Erythroblast (primary cell): ENCODE measurements around the gene GPSM3.

Experiments used
- GATA1 ChIP-seq: IDR thresholded peaks from 2 replicates; pipeline ENCODE4 v1.6.1; 2011; ENCODE audit warnings: low read depth, mild to moderate bottlenecking, control low read depth, low read length, moderate library complexity
- POLR2A ChIP-seq: IDR thresholded peaks from 2 replicates; pipeline ENCODE4 v1.6.1; 2011; ENCODE audit warnings: mild to moderate bottlenecking, low read length

DNA sequence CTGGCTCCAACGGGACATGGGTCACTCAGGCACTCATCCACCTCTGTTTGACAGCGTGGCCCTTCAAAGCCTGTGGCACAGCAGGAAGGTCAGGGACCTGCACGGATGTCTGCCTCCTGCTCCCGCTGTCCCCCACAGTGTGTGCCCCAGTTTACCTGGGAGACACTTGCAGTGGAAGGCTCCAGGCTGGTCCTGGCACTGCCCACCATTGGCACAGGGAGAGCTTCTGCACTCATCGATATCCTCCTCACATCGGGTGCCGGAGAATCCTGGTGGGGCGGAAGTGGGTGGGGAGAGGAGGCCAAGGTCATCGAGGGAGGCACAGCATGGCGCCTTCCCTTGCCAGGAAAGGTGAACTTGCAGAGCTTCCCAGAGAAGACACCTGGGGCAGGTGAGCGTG is 24.6 kb upstream of the GPSM3 start:
- no peak for TF ChIP-seq POLR2A
- no peak for TF ChIP-seq GATA1
